Measurements from ENCODE around the gene CELSR2. TPM values are rescaled to one million over a fixed set of nuclear protein-coding genes. Genes with fewer than 3 reads are reported as not detected.
A peak's percentile ranks its signal among the peaks of the same experiment; 100 is the strongest.

CELSR2 gene
- polyA plus RNA-seq, 3 donors = 0.03 to 0.97 (median 0.04) TPM

DNA sequence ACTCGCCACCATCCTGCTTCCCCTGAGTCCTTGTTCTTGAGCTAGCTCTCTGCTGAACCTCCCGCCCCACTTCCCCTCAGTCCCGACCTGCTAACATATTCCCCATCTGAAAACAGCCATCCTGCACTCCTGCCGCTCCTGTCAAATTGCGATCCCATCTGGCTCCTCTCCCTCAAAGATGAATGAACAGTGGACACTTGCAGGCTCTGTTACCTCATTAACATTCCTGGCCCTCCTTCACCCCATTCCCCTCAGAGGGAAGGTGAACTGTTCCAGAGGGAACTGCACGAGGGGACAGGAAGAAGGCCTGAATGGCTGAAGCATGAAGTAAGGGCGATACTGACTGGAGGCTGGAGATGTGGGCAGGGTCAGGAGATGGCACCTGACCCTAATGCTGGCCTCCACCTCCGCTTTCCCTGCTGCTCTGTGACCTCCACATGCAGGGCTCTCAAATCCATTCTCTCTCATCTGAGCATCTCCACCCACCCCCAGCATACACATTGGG is 7.4 kb upstream of the CELSR2 start:
- peaks cover 10% of the 10 kb centered on the region for H3K4me1 Mint-ChIP-seq
- peaks cover 21 to 26% of the 10 kb centered on the region in 2 donors for H3K36me3 ChIP-seq (replicated peaks in 1 of 2; ENCODE audit: control insufficient read depth in 1 of 2, insufficient read depth in 2 of 2, low read length in 2 of 2)
- H3K27ac Mint-ChIP-seq = peak overlapping the region in 1 of 7 donors; percentile 65
- peak overlapping the region in 1 of 2 donors; percentile 69 for H3K4me3 Mint-ChIP-seq
- H3K9me3 ChIP-seq (replicated peaks in 1 of 2; ENCODE audit: control insufficient read depth in 1 of 2, insufficient read depth in 1 of 2, low read length in 2 of 2) = no peaks in the 10 kb centered on the region
- peaks cover 7 to 24% of the 10 kb centered on the region in 2 donors for H3K27me3 ChIP-seq (ENCODE audit: control insufficient read depth in 2 of 2, insufficient read depth in 2 of 2, low read length in 2 of 2)
- intact Hi-C loops (cut with micrococcal nuclease) = no loop called here
- no peaks in the 10 kb centered on the region for H3K79me2 ChIP-seq (ENCODE audit: insufficient read depth, low read length)
- no peak overlapping the region for H3K9ac ChIP-seq (ENCODE audit: insufficient read depth, low read length, poor library complexity, severe bottlenecking)
- no peak overlapping the region for H3K4me3 ChIP-seq (replicated peaks in 1 of 3; ENCODE audit: low read depth in 2 of 3, low read length in 3 of 3)
- H4K20me1 ChIP-seq (ENCODE audit: insufficient read depth, low read length) = peaks cover 3% of the 10 kb centered on the region
- no peak overlapping the region for H3K27ac ChIP-seq (ENCODE audit: low read depth in 1 of 2, low read length in 2 of 2)
- H3K9me3 Mint-ChIP-seq = peaks cover 0 to 4% (median 0%) of the 10 kb centered on the region in 7 donors
- H3K27me3 Mint-ChIP-seq (ENCODE audit: low read depth in 3 of 3) = peaks cover 31 to 44% (median 43%) of the 10 kb centered on the region in 3 donors
- no peak for DNase-seq
- TF ChIP-seq, protein P1, sequence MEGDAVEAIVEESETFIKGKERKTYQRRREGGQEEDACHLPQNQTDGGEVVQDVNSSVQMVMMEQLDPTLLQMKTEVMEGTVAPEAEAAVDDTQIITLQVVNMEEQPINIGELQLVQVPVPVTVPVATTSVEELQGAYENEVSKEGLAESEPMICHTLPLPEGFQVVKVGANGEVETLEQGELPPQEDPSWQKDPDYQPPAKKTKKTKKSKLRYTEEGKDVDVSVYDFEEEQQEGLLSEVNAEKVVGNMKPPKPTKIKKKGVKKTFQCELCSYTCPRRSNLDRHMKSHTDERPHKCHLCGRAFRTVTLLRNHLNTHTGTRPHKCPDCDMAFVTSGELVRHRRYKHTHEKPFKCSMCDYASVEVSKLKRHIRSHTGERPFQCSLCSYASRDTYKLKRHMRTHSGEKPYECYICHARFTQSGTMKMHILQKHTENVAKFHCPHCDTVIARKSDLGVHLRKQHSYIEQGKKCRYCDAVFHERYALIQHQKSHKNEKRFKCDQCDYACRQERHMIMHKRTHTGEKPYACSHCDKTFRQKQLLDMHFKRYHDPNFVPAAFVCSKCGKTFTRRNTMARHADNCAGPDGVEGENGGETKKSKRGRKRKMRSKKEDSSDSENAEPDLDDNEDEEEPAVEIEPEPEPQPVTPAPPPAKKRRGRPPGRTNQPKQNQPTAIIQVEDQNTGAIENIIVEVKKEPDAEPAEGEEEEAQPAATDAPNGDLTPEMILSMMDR (IDR thresholded peaks at IDR 0.05) = no peak
- WGBS (ENCODE audit: insufficient coverage) = 29% methylated on average over 6 of the region's 8 CpGs
- H3K4me1 ChIP-seq (ENCODE audit: control insufficient read depth in 1 of 2, insufficient read depth in 2 of 2, low read length in 2 of 2) = no peaks in the 10 kb centered on the region
- no peak overlapping the region for H3K4me2 ChIP-seq (replicated peaks; ENCODE audit: extremely low read depth, low read length, poor library complexity, severe bottlenecking)
- H3K36me3 Mint-ChIP-seq = peaks cover 20 to 24% of the 10 kb centered on the region in 2 donors
- no peak overlapping the region for H2AFZ ChIP-seq (ENCODE audit: insufficient read depth, low read depth, low read length, poor library complexity, severe bottlenecking)

DNA sequence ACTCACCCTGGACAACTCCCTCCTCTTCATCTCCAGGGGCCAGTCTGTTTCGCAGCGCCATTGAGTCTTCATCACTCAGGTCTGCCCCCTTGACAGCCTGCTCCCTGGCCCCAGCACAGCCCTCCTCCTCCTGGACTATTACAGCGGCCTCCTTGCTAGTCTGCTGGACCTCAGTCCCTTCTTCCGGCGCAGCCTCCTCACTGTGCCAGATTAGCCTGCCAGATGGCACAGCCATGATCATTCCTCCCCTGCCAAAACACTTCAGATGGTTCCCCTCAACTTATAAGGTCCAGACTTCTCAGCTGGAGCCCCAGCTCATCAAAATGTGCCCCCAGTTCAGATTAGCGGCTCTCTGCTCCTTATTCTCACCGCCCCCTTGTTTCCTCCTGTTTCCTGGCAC is 7.0 kb upstream of the CELSR2 start:
- no peak overlapping the region for H3K27ac Mint-ChIP-seq
- Histone ChIP-seq H3K27me3 (ENCODE audit: control insufficient read depth in 2 of 2, insufficient read depth in 2 of 2, low read length in 2 of 2) (peaks cover 7 to 24% of the 10 kb centered on the region in 2 donors), H3K4me2 (replicated peaks; ENCODE audit: extremely low read depth, low read length, poor library complexity, severe bottlenecking) (no peak overlapping the region), H3K27ac (ENCODE audit: low read depth in 1 of 2, low read length in 2 of 2) (no peak overlapping the region), H4K20me1 (ENCODE audit: insufficient read depth, low read length) (peaks cover 3% of the 10 kb centered on the region), H3K79me2 (ENCODE audit: insufficient read depth, low read length) (no peaks in the 10 kb centered on the region), H2AFZ (ENCODE audit: insufficient read depth, low read depth, low read length, poor library complexity, severe bottlenecking) (no peak overlapping the region), H3K36me3 (replicated peaks in 1 of 2; ENCODE audit: control insufficient read depth in 1 of 2, insufficient read depth in 2 of 2, low read length in 2 of 2) (peaks cover 16 to 22% of the 10 kb centered on the region in 2 donors), H3K9me3 (replicated peaks in 1 of 2; ENCODE audit: control insufficient read depth in 1 of 2, insufficient read depth in 1 of 2, low read length in 2 of 2) (no peaks in the 10 kb centered on the region), H3K4me3 (replicated peaks in 1 of 3; ENCODE audit: low read depth in 2 of 3, low read length in 3 of 3) (no peak overlapping the region), H3K4me1 (ENCODE audit: control insufficient read depth in 1 of 2, insufficient read depth in 2 of 2, low read length in 2 of 2) (no peaks in the 10 kb centered on the region), H3K9ac (ENCODE audit: insufficient read depth, low read length, poor library complexity, severe bottlenecking) (no peak overlapping the region)
- peaks cover 0 to 4% (median 0%) of the 10 kb centered on the region in 7 donors for H3K9me3 Mint-ChIP-seq
- H3K27me3 Mint-ChIP-seq (ENCODE audit: low read depth in 3 of 3) = peaks cover 31 to 46% (median 44%) of the 10 kb centered on the region in 3 donors
- 70% methylated on average over 7 of the region's 7 CpGs for WGBS (ENCODE audit: insufficient coverage)
- DNase-seq = no peak
- TF ChIP-seq, protein P1 (IDR thresholded peaks at IDR 0.05) = no peak
- H3K4me3 Mint-ChIP-seq = peak overlapping the region in 1 of 2 donors; percentile 69
- intact Hi-C loops (cut with micrococcal nuclease) = no loop called here
- peaks cover 10% of the 10 kb centered on the region for H3K4me1 Mint-ChIP-seq
- H3K36me3 Mint-ChIP-seq = peaks cover 16 to 19% of the 10 kb centered on the region in 2 donors

All from CD14-positive monocyte (primary cell).